ENCODE measurements around the gene SELENOT.

Gene SELENOT

GRCh38 chr3:150603153-150603979, at the start of gene SELENOT:
SELENOT (plus strand) TSS chr3:150603321; CDS start chr3:150603363, 42 bp downstream.
- peak; percentile 93 for DNase-seq (ENCODE audit: extremely low read depth, low read depth)

DNA sequence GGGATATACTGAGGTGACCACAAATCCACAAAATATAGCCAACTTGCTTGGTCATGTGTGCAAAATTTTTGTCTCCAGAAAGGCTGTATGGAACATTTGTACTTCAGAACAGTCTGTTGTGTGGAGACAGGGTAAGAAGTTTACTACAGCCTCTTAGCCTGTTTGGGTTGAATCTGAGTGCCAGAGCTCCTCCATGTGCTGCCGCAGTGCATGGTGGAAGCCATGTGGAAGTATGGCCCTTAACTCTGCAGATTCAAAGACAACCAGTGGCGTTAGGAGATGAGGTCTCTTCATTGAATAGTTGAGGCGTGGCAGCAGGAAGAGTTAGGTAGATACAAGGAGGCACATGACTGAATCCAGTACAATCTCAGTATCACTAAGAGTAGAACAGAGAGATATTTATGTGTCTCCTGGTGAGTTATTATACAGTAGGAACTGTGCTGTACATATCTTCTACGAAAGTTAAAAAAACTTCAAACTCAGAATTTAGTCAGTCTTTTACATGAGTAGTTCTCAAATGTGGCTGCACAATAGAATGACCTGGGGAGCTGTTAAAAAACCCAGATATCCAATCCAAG, 47.2 kb upstream of the SELENOT start:
- TF ChIP-seq, protein P1, sequence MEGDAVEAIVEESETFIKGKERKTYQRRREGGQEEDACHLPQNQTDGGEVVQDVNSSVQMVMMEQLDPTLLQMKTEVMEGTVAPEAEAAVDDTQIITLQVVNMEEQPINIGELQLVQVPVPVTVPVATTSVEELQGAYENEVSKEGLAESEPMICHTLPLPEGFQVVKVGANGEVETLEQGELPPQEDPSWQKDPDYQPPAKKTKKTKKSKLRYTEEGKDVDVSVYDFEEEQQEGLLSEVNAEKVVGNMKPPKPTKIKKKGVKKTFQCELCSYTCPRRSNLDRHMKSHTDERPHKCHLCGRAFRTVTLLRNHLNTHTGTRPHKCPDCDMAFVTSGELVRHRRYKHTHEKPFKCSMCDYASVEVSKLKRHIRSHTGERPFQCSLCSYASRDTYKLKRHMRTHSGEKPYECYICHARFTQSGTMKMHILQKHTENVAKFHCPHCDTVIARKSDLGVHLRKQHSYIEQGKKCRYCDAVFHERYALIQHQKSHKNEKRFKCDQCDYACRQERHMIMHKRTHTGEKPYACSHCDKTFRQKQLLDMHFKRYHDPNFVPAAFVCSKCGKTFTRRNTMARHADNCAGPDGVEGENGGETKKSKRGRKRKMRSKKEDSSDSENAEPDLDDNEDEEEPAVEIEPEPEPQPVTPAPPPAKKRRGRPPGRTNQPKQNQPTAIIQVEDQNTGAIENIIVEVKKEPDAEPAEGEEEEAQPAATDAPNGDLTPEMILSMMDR (IDR thresholded peaks at IDR 0.05; ENCODE audit: low read depth, low read length), result no peak
- DNase-seq (ENCODE audit: extremely low read depth, low read depth), result no peak

More at GRCh38 chr3:150603153-150603979, at the start of gene SELENOT:
- TF ChIP-seq, protein P1 (IDR thresholded peaks at IDR 0.05; ENCODE audit: low read depth, low read length), result peak; percentile 24

- TF ChIP-seq, protein P1 (IDR thresholded peaks at IDR 0.05; ENCODE audit: low read depth, low read length), result no peak
Observed at GRCh38 chr3:150556792-150557191, 46.3 kb upstream of the SELENOT start.

DNA sequence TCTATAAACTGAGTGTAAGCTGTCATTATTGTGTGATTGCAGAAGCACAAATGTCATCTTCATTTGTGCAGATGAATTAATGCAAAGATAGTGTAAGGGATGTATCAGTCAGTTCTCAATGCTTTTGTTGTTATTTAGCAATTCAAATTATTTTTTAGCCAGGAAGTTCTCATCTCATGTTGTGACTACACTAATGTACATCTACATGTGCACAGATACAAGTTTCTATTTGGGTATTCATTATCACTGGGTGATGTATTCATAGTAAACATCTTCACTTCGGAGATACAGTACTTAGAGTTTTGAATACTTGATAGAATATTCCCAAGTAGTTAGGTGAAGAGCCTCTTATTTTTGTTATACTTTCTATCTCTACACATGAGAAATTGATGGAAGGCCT, 45.4 kb upstream of the SELENOT start:
- DNase-seq (ENCODE audit: extremely low read depth, low read depth), result no peak
- TF ChIP-seq, protein P1 (IDR thresholded peaks at IDR 0.05; ENCODE audit: low read depth, low read length), result no peak

More at GRCh38 chr3:150556792-150557191, 46.3 kb upstream of the SELENOT start:
- DNase-seq (ENCODE audit: extremely low read depth, low read depth), result no peak

- TF ChIP-seq, protein P1 (IDR thresholded peaks at IDR 0.05; ENCODE audit: low read depth, low read length), result no peak
- no peak for DNase-seq (ENCODE audit: extremely low read depth, low read depth)
Observed at GRCh38 chr3:150564243-150564642, 38.9 kb upstream of the SELENOT start.

GRCh38 chr3:150567328-150567727, 35.8 kb upstream of the SELENOT start:
- TF ChIP-seq, protein P1 (IDR thresholded peaks at IDR 0.05; ENCODE audit: low read depth, low read length), result no peak
- no peak for DNase-seq (ENCODE audit: extremely low read depth, low read depth)

DNA sequence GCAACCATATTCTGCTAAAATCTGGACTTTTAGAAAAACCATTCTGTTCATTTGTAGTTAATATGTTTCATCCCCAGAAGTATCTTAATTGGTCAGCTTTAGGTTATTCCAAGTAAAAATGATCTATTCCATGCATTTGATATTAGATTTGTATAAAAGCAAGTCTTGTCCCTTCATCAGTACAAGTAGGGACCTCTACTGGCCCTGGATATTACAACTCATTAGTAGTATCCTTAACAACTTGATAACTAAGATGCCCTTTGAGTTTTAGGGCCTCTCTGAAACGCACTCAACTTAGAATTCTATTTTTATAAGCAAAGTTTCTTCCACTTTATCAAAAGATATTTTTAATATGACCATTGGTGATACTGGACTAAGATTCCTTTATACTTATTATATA, 25.3 kb upstream of the SELENOT start:
- no peak for DNase-seq (ENCODE audit: extremely low read depth, low read depth)
- TF ChIP-seq, protein P1 (IDR thresholded peaks at IDR 0.05; ENCODE audit: low read depth, low read length), result no peak; the same call in 1 of the 2 replicates

Measured in AG09319 (cell line).